ENCODE results near the gene COL9A3.

DNA sequence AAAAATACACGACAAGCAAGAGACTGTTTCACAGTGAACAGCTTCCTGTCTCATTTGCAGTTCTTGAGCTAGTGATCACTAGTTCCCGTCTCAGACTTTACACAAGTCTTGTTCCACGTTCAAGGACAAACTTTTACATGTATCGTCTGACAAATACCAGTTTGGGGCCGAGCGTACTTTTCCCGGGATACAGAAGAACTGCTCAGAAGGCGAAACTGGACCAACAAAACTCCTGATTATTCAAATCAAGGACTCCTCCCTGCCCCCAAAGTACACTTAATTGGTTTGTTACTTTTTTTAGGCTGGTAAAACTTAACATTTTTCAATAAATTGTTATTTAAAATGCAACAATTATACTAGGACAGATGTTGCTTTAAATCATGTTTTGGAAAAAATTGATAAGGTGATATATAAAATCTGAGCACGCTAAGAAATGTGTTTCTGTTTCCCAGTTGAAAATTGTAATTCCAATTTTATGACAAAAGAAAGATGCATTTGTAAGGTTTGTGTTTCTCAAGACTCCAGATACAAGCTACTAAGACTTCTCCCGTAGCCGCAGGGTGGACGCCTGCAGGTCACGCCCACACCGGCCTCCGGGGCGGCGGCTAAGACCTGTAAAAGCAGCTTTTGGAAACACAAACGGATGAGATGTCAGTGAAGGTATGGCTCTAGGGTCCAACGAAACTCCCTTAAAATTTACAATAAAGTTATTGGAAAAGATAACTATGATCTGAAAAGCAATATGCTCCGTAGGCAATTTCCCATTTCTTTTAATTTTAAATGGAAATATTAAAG lies 61.6 kb downstream of the COL9A3 start:
- TF ChIP-seq, protein P1, sequence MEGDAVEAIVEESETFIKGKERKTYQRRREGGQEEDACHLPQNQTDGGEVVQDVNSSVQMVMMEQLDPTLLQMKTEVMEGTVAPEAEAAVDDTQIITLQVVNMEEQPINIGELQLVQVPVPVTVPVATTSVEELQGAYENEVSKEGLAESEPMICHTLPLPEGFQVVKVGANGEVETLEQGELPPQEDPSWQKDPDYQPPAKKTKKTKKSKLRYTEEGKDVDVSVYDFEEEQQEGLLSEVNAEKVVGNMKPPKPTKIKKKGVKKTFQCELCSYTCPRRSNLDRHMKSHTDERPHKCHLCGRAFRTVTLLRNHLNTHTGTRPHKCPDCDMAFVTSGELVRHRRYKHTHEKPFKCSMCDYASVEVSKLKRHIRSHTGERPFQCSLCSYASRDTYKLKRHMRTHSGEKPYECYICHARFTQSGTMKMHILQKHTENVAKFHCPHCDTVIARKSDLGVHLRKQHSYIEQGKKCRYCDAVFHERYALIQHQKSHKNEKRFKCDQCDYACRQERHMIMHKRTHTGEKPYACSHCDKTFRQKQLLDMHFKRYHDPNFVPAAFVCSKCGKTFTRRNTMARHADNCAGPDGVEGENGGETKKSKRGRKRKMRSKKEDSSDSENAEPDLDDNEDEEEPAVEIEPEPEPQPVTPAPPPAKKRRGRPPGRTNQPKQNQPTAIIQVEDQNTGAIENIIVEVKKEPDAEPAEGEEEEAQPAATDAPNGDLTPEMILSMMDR (conservative IDR thresholded peaks at IDR 0.05; ENCODE audit: low read length), result no peak
- TF ChIP-seq EZH2phosphoT487 (IDR thresholded peaks at IDR 0.05; ENCODE audit: borderline replicate concordance), result no peak

All from Loucy (cell line).